Esophagus muscularis mucosa (tissue), 4 donors: ENCODE data around the gene GBGT1. TPM values are rescaled to one million over a fixed set of nuclear protein-coding genes. Genes with fewer than 3 reads are reported as not detected.

Source experiments
- DNase-seq: peaks from one replicate; pipeline ENCODE4 v3.0.0-alpha.2; 2017; ENCODE audit errors: extremely low spot score
- H3K27ac ChIP-seq, 4 donors: fragments of 200-600 bp; sonication (generic); replicated peaks in 1 of 4; 1 replicate in 3 of 4; 2 replicates in 1 of 4; pipeline ENCODE4 v1.5.1; 2016 to 2019; ENCODE audit warnings: mild to moderate bottlenecking in 1 of 4
- H3K27me3 ChIP-seq, 4 donors: fragments of 200-600 bp; sonication (generic); one replicate each; pipeline versions ENCODE4 v1.5.1 to v1.6.0; 2016 to 2019
- H3K36me3 ChIP-seq, 4 donors: fragments of 200-600 bp; sonication (generic); one replicate each; pipeline ENCODE4 v1.5.1; 2016 to 2019
- H3K4me1 ChIP-seq, 4 donors: fragments of 200-600 bp; sonication (generic); one replicate each; pipeline ENCODE4 v1.5.1; 2016 to 2019
- H3K4me3 ChIP-seq, 4 donors: fragments of 200-600 bp; sonication (generic); 1 replicate in 2 of 4; 2 replicates in 2 of 4; pipeline ENCODE4 v1.5.1; 2016 to 2019; ENCODE audit warnings: mild to moderate bottlenecking in 4 of 4, moderate library complexity in 1 of 4
- H3K9me3 ChIP-seq, 4 donors: fragments of 200-600 bp; sonication (generic); 1 replicate in 3 of 4; 2 replicates in 1 of 4; pipeline ENCODE4 v1.5.1; 2016 to 2019
- CTCF ChIP-seq, 3 experiments: fragments of 200-600 bp in 2 of 3; fragments of 450-650 bp in 1 of 3; sonication (generic) in 2 of 3; IDR thresholded peaks; one replicate each; pipeline ENCODE4 v1.5.1; 2017 to 2019; ENCODE audit warnings: antibody characterized with exemption in 3 of 3, mild to moderate bottlenecking in 2 of 3, moderate library complexity in 1 of 3
- EP300 ChIP-seq: sonication (generic); formaldehyde crosslinking; IDR thresholded peaks from one replicate; pipeline ENCODE4 v1.6.1; 2017; ENCODE audit warnings: antibody characterized with exemption
- POLR2A ChIP-seq: fragments of 450-650 bp; IDR thresholded peaks from one replicate; pipeline ENCODE4 v1.6.1; 2017; ENCODE audit warnings: antibody characterized with exemption, moderate library complexity, mild to moderate bottlenecking, low read depth
- POLR2AphosphoS5 ChIP-seq, 2 donors: sonication (generic); formaldehyde crosslinking; IDR thresholded peaks; one replicate each; pipeline ENCODE4 v1.6.1; 2017; ENCODE audit warnings: antibody characterized with exemption in 2 of 2
- WGBS: methylation state at CpG from one replicate; pipeline ENCODE4 v1.1.5; 2018; 5-methylcytosine and 5-hydroxymethylcytosine counted together
- intact Hi-C: fragments of 100-400 bp; cut with DNase I; formaldehyde crosslinking; loops from one replicate; pipeline ENCODE4 v1.15.1; 2023
- total RNA-seq, 4 donors: library from RNA; depleted of rRNA; stranded (reverse); fragments of >200 nt; gene quantifications; one replicate each; pipeline versions ENCODE4 v1.1.0 to v1.2.1, GENCODE V29; 2016

GBGT1 gene
- total RNA-seq, 4 donors from 2014 or later: 15.9 to 19.1 (median 17.5) TPM

- H3K4me3 ChIP-seq: no peak overlapping the region
- no peaks in the 10 kb centered on the region for H3K36me3 ChIP-seq
- H3K27ac ChIP-seq: no peak overlapping the region
- TF ChIP-seq POLR2AphosphoS5 (IDR thresholded peaks at IDR 0.05) (no peak), POLR2A (no peak), EP300 (no peak), CTCF (IDR thresholded peaks at IDR 0.05) (no peak)
- intact Hi-C loops: no loop called here
- DNase-seq: no peak
- 67% methylated on average over 6 of the region's 6 CpGs for WGBS
- H3K27me3 ChIP-seq: peaks cover 0 to 18% (median 0%) of the 10 kb centered on the region in 4 donors
- peaks cover 1 to 14% (median 11%) of the 10 kb centered on the region in 4 donors for H3K4me1 ChIP-seq
- H3K9me3 ChIP-seq: no peaks in the 10 kb centered on the region
Measured at GRCh38 chr9:133168432-133168831, 4.7 kb upstream of the GBGT1 start.

- no peak overlapping the region for H3K4me3 ChIP-seq
- TF ChIP-seq POLR2A (no peak), EP300 (no peak), POLR2AphosphoS5 (IDR thresholded peaks at IDR 0.05) (no peak), CTCF (IDR thresholded peaks at IDR 0.05) (no peak)
- no CpG with 5 or more reads among the region's 3 CpGs for WGBS
- no peak for DNase-seq
- intact Hi-C loops: no loop called here
- no peak overlapping the region for H3K27ac ChIP-seq
- no peaks in the 10 kb centered on the region for H3K36me3 ChIP-seq
- H3K4me1 ChIP-seq: peaks cover 8 to 21% (median 18%) of the 10 kb centered on the region in 4 donors
- H3K27me3 ChIP-seq: peaks cover 0 to 25% (median 0%) of the 10 kb centered on the region in 4 donors
- no peaks in the 10 kb centered on the region for H3K9me3 ChIP-seq
Measured at GRCh38 chr9:133167769-133168168, 4.1 kb upstream of the GBGT1 start.

GRCh38 chr9:133167096-133167730 is 3.5 kb upstream of the GBGT1 start:
- H3K9me3 ChIP-seq: no peaks in the 10 kb centered on the region
- H3K27me3 ChIP-seq: peaks cover 0 to 27% (median 0%) of the 10 kb centered on the region in 4 donors
- H3K36me3 ChIP-seq: no peaks in the 10 kb centered on the region
- intact Hi-C loops: no loop called here
- 83% methylated on average over 2 of the region's 3 CpGs for WGBS
- no peak for DNase-seq
- TF ChIP-seq EP300 (no peak), POLR2A (no peak), POLR2AphosphoS5 (IDR thresholded peaks at IDR 0.05) (no peak), CTCF (IDR thresholded peaks at IDR 0.05) (no peak)
- no peak overlapping the region for H3K4me3 ChIP-seq
- no peak overlapping the region for H3K27ac ChIP-seq
- H3K4me1 ChIP-seq: peaks cover 11 to 27% (median 23%) of the 10 kb centered on the region in 4 donors

GRCh38 chr9:133166392-133166791 is 2.7 kb upstream of the GBGT1 start:
- intact Hi-C loops: no loop called here
- H3K4me1 ChIP-seq: peaks cover 11 to 34% (median 29%) of the 10 kb centered on the region in 4 donors
- TF ChIP-seq CTCF (IDR thresholded peaks at IDR 0.05) (no peak), POLR2A (no peak), EP300 (no peak), POLR2AphosphoS5 (IDR thresholded peaks at IDR 0.05) (no peak)
- no peaks in the 10 kb centered on the region for H3K36me3 ChIP-seq
- 87% methylated on average over 14 of the region's 17 CpGs for WGBS
- DNase-seq: no peak
- peaks cover 0 to 19% (median 0%) of the 10 kb centered on the region in 4 donors for H3K27me3 ChIP-seq
- H3K4me3 ChIP-seq: no peak overlapping the region
- H3K27ac ChIP-seq: no peak overlapping the region
- no peaks in the 10 kb centered on the region for H3K9me3 ChIP-seq

- intact Hi-C loops: no loop called here
Measured at GRCh38 chr9:133165452-133165730, 1.7 kb upstream of the GBGT1 start.

More at GRCh38 chr9:133165452-133165730, 1.7 kb upstream of the GBGT1 start:
- H3K4me1 ChIP-seq: peaks cover 11 to 44% (median 38%) of the 10 kb centered on the region in 4 donors
- no peaks in the 10 kb centered on the region for H3K36me3 ChIP-seq
- H3K9me3 ChIP-seq: no peaks in the 10 kb centered on the region
- WGBS: 90% methylated on average over 2 of the region's 2 CpGs
- no peak overlapping the region for H3K27ac ChIP-seq
- no peak for TF ChIP-seq POLR2AphosphoS5 (IDR thresholded peaks at IDR 0.05)
- TF ChIP-seq CTCF (IDR thresholded peaks at IDR 0.05): no peak
- no peak for TF ChIP-seq POLR2A
- TF ChIP-seq EP300: no peak
- DNase-seq: no peak
- peaks cover 0 to 12% (median 0%) of the 10 kb centered on the region in 4 donors for H3K27me3 ChIP-seq
- H3K4me3 ChIP-seq: no peak overlapping the region
